NB4 (cell line): ENCODE results near the gene EFCAB6.

ENCODE experiments used
- DNase-seq: peaks from one replicate; pipeline ENCODE4 v3.0.0; 2010; ENCODE audit warnings: low read depth
- H3K4me3 ChIP-seq: one replicate; pipeline ENCODE4 v1.5.1; 2011; ENCODE audit warnings: mild to moderate bottlenecking, low read depth, low read length, moderate library complexity
- CTCF ChIP-seq: IDR thresholded peaks from one replicate; pipeline ENCODE4 v1.5.1; 2012; ENCODE audit warnings: low read depth, low read length
- MYC ChIP-seq: IDR thresholded peaks from 2 replicates; pipeline ENCODE4 v1.6.1; 2011; ENCODE audit warnings: low read depth, low read length
- POLR2A ChIP-seq: IDR thresholded peaks from 2 replicates; pipeline ENCODE4 v1.6.1; 2011; ENCODE audit warnings: mild to moderate bottlenecking; ENCODE audit not compliant: insufficient read length; ENCODE audit errors: extremely low read depth
- TF ChIP-seq, protein P1 (sequence below): IDR thresholded peaks from 2 replicates; pipeline ENCODE4 v1.6.1; 2011; ENCODE audit warnings: low read depth, low read length

The EFCAB6 gene

DNA sequence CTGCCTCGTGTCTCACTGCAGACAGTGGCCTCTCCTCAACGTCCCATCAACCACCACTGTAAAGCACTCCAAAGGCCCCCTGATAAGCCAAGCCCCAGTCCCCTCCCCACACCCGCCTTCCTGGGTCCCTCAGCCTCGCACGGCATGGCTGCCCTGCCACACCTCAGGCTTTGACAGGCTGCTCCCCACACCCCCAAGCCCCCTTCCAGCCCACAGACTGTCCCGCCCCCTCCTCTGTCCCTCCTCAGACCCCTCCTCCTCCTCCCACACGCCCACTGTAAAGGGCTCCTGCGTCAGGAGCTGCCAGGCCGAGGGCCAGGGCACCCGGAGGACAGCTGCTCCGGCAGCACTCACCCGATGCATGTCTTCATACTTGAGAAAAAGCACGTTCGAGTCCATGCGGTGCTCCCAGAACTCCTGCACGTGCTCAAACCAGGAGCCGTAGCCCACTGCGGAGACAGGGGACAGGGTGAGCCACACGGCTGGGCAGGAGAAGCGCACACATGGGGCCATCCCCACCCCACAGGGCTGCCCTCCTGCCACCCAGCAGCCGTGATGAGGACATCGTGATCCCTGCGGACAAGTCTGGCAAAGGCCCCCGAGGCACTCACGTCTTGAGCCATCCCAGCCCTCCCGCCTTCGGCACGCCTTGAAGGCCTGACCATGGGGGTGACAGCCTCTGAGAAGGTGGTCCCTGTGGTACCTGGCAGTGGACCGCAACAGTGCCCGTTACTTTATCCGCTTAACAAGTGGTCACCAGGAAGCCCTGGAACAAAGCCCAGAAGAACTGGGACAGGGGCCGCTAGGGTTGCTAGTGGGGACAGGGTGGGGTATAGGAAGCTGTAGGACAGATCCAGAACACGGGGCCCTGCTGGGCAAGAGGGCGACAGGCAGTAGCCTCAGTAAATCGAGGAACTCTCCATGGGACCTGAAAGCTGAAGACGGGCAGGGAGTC is 21.5 kb upstream of the EFCAB6 start:
- H3K4me3 ChIP-seq = no peak overlapping the region
- no peak for DNase-seq
- TF ChIP-seq POLR2A (no peak), CTCF (no peak), MYC (no peak)
- TF ChIP-seq, protein P1, sequence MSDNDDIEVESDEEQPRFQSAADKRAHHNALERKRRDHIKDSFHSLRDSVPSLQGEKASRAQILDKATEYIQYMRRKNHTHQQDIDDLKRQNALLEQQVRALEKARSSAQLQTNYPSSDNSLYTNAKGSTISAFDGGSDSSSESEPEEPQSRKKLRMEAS = no peak

DNA sequence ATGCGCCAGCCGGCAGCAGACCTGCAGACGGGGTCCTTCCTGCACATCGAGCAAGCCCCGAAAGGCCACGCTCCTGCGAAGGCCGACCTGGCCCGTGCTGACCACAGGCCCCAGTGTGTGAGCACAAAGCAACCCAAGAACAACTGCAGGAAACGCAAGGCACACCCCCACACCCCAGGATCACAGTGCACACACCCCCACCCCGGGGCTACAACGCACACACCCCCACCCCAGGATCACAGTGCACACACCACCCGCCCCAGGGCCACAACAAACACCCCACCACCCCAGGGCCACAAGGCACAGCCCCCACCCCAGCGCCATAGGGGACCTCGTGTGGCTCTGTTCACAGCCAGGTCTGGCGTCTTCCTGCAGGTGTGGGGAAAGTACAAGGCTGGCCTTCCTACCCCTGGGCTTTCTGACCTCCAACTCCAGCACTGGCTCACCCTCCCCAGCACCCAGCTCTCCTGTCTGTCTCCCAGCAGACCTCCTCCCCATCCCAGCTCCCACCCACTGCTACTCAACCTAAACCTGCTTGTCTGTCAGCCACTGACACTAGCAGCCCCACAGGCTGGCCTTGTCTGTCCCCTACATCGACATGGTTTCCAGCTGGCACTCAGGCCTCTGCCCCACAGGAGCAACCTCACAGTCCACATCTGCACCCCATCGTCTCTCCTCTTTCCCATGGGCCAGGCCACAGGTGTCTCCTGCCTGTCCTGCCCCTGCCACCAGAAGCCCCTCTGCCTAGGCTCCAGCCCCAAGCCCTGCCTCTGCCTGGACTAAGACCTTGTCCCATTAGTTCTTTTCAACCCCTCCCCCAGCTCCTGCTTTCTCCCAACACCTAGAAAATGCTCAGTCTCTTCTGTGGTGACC is 20.5 kb upstream of the EFCAB6 start:
- DNase-seq = no peak
- no peak for TF ChIP-seq CTCF
- H3K4me3 ChIP-seq = no peak overlapping the region

DNA sequence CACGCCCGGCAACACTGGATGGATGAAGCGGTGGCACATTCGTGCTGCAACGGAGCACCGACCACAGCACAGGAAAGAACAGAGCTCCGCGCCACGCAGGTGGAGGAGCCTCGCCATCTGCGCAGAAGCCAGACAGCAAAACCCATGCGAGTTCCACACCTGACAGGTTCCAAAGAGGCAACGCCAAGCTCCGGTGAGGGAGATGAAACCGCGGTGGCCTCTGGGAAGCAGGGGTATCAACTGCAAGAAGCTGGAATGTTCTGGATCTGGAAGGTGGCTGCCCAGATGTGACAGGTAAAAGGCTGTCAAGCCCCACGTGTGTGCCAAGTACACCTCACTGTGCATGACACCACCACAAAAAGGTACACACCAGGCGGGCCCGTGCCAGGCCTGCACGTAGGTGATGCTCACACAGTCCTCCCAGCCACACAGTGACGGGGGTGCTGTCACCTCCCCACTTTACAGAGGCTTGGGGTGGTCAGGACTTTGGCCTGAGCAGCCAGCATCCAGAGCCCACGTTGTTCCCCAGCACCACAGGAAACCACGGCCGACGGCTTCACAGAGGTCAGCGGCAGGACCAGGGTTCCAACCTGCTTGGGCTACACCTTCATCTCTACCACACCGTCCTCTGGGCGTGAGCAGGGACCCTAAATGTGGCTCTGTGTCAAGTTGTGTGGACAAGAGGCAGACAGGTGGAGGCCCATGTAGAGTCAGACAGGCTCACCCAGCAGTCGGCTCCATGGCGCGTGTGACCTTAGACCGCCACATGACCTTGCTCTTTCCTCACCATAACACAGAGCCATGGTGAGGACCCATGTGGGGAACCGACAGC is 19.7 kb upstream of the EFCAB6 start:
- TF ChIP-seq MYC (no peak), POLR2A (no peak), CTCF (no peak)
- TF ChIP-seq, protein P1 = no peak
- H3K4me3 ChIP-seq = no peak overlapping the region
- DNase-seq = no peak

DNA sequence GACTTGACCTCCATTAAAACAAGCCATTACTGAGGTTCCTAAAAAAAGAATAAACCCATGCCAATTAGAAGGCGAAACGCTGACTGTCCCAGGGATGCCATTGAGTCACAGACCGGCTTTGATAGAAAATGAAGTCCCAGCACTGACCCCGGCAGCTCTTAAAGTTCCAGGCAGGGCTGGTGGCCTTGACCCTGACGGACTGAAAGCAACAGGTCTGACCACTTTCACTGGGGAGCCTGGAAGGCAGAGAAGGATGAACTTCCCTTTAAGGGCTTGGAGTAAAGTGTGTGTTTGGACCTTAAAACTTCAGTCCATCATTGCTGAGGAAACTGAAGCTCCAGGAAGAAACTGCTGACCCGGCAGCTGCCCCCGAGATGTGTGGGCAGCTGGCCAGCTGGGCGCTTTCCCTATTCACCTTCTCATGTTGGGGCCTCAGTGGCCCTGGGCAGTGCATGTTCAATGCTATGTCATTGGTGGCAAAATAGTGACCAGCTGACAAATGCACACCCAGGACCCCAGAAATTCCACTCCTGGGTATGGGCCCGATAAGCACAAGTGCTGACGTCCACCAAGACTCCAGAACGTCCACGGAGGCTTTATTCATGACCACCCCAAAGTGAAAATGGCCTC is 18.9 kb upstream of the EFCAB6 start:
- H3K4me3 ChIP-seq = no peak overlapping the region
- TF ChIP-seq CTCF (no peak), POLR2A (no peak), MYC (no peak)
- TF ChIP-seq, protein P1 = no peak
- DNase-seq = no peak

DNA sequence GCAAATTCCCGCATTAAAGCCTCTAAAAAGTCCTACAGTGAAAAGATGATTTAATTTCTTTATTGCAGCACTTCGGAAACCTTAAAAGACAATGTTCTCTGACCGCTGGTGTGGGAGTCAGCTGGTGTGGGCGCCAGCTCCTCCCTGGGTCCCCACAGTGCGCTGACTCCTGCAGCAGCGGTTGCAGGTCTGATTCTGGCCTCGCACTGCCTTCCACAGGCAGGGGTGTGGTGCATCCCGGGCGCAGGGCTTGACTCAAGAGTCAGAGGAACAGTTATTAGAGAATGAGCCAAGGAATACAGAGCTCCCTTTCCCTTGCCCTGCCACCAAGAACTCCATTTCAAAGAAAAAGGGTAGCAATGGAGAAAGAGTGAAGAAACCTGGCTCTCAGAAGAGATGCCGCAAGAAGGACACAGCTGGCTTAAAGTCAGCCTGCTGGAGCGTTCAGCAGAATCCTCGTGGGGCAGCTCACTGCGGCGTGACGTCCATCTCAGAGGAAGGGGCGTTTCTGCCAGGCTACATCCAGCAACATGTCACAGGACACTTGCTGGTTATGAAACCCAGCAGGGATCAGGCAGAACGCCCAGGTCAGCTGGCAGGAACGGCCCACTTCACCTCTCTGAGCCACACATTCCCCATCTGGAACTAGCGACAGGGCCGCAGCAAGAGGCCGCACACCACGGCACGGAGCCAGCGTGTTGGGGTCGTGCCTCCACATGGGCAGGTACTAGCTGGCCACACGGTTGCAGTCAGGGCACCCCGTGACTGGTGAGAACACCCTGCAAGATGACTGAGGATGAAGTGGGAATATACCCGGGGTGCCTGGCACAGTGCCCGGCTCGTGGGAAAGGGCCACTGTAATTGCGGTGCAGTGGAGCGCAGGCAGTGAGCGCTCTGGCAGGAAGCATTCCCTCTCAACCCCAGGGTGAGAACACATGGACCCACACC is 18.1 kb upstream of the EFCAB6 start:
- no peak overlapping the region for H3K4me3 ChIP-seq
- TF ChIP-seq POLR2A (no peak), CTCF (no peak), MYC (no peak)
- TF ChIP-seq, protein P1 = no peak
- DNase-seq = no peak
